Activated CD4-positive, alpha-beta T cell treated with anti-CD3 and anti-CD28 coated beads, Interleukin-10, Interleukin-2, amounts not matched to agents 100 ng/mL and 50 ng/mL, durations not matched to agents 16 hours and 8 hours (primary cell): ENCODE measurements around the gene ODF2L.
A peak's percentile ranks its signal among the peaks of the same experiment; 100 is the strongest.
"Not testable (repeated sequence)": the region's sequence is repeated elsewhere in the genome, so short reads cannot be mapped to it uniquely, and the experiment has no call there.

ENCODE experiments used
- DNase-seq: peaks from one replicate; pipeline ENCODE4 v3.0.0-alpha.2; 2020

ODF2L gene

DNA sequence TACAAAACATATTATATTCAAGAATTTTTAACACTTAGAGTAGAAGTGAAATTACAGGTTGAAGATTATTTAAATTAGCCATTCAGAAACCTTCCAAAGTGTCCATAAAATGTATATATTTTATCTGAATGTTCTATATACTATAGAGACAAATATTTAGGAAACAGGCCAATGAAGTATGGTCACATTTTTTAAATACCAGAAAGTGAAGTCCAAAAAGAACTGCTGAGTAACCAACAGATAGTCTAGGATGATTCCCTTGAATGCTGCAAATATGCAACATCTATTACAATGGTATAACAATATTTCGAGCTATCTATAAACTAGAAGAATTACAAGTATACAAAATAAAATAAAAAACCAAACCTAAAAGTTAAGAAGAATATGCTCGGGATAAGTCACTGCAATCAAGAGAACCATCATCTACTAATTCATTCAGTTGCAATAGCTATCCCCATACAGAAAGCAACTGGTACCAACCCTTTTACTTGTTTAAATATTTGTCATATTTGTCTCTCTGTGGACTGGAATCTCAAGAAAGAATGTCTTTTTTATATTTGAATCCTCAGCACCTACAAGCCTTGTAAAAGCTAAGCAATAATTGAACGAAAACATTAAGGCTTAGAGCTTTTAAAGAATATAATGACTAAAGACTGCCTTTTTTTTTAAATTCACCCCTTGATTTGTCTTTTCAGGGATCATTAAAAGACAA lies 8.1 kb downstream of the ODF2L start:
- no peak for DNase-seq

DNA sequence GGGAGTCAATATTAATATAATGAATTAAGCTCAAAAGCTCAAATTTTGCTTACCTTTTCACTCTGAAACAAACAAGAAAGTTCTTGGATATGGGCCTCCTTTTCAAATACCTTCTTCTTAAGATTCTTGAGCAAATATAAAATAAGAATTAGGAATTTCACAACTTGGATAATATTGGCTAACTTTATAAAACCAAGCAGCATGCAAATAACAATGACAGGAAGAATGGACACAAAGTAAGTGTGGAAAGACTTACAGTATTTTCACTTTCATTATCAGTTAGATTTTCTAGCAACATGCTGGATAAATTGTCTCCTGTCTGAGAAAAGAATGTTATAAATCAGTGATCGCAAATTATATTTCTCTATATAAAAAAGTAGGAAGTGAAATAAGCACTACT lies 13.2 kb downstream of the ODF2L start:
- DNase-seq, result no peak

DNA sequence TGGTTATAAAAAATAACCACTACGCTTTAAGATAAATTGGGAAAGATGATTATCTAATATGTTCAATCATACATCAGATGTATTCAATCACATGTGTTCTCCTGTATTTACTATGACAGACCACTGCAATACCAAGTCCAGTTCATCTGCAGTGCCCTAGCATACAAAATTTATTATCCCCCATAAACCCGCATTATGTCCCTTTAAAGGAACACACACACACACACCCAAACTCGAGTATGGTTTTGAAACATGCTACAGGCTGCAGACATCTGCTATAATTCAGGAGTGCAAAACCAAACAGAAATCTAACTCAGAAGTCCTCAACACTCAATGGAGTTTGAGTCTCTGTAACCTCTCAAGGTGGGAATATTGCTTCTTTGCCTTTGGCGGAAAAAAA lies 14.9 kb downstream of the ODF2L start:
- DNase-seq, result no peak

DNA sequence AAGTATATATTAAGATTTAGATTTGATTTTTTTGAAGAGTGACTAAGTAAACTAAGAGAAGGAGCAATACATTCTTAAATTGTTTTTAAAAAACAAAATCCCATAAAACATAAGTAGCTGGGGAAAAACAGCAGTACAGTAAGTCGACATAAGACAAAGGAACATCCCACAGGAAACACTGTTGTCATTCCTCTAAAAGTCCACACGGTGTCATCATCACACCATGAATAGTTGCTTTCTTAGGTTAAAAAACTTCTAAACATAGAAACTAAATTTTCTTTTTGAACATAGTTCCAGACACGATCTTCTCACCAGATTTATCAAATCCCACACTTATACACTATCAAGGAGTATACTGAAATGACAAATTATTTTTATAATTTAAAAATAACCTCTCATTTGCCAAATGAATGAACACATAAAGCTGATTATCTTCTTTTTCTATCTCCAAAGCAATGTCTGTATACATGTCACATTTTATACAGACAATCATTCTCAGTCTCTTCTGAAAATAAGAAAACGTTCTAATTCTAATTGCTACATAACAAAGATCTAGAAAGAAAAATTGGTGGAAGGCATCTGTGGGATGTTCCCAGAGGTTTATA lies 15.8 kb downstream of the ODF2L start:
- peak; percentile 39 for DNase-seq

DNA sequence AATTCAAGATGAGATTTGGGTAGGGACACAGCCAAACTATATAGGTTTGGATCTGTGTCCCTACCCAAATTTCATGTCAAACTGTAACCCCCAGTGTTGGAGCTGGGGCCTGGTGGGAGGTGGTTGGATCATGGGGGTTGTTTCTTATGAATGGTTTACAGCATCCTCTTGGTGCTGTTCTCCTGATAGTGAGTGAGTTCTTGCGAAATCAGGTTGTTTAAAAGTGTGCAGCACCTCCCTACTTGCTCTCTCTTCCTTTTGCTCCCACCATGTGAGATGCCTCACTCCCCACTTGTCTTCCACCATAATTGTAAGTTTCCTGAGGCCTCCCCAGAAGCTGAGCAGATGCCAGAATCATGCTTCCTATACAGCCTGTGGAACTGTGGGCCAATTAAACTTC lies 17.3 kb downstream of the ODF2L start:
- DNase-seq, result no peak

DNA sequence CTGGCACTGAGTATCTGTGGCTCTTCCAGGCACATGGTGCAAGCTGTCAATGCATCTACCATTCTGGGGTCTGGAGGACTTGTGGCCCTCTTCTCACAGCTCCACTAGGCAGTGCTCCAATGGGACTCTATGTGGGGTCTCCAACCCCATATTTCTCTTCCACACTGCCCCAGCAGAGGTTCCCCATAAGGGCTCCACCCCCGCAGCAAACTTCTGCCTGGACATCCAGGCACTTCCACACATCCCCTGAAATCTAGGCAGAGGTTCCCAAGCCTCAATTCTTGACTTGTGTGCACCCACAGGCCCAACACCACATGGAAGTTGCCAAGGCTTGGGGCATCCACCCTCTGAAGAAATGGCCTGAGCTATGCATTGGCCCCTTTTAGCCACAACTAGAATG lies 18.8 kb downstream of the ODF2L start:
- DNase-seq, result no peak

DNA sequence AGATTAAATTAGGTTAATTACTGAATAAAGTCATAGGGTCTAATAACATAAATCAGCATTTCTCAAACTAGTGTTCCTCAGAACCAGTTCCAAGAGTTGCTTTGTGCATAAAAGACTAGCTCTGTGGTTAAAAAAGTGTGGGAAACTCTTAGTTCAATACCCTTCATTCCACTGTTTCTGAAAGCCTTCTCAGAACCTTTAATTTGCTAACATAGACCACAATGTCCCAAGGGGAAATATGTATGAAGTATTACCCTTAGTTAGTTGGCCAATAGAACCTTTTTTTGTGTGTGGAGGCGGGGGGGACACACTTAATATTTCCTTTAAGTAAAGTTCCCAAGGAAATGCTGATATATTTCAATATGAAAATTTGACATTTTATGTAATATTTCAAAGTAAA lies 20.4 kb downstream of the ODF2L start:
- DNase-seq, result no peak

DNA sequence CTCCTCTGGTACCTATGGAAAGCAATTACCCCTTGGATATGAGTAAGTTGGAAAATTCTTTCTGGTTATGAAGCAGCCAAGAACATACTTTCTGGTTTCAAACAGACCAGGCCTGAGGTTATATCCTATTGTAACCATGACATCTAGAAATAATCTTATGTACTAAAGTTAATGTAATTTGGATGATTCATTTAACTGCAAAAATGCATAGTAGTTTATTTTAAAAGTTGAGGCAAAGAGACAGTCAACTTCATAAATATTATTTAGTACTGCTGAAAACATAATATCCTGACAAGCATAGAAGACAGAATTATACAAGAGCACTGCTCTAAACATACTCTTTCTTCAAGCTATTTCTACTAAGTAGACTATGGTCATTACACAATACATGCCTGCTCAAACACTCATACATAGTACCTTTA lies 25.5 kb downstream of the ODF2L start:
- no peak for DNase-seq

DNA sequence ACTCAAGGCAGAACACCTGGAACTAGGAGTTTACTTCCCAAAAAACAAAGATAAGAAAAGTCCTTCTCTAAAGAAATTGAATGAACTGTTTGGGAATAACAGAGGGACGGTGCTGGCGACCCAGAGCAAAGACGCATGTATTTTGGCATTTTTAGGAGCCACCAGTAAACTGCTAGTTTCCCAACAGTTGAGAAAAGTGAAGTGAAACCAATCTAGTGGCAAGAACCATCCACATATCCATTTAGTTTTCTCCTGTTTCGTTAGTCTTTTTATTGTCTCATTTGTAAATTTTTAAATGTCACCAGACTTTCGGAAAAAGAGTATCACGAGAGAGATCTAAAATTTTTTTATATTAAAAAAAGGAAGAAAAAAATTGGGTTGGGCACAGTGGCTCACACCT lies 30.2 kb downstream of the ODF2L start:
- no peak for DNase-seq

DNA sequence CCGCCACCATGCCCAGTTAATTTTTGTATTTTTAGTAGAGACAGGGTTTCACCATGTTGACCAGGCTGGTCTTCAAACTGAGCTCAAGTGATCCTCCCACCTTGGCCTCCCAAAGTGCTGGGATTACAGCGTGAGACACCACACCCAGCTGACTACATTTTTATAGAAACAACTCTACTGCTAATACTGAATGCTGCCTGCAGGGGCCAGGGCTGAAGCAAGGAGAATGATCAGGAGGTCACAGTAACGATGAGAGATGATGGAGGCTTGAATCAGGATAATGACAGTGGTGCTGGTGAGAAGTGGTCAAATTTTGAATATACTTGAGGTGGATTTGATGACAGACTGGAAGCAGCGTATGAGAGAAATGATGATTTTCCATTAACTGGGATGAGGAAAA lies 33.3 kb downstream of the ODF2L start:
- DNase-seq, result no peak

DNA sequence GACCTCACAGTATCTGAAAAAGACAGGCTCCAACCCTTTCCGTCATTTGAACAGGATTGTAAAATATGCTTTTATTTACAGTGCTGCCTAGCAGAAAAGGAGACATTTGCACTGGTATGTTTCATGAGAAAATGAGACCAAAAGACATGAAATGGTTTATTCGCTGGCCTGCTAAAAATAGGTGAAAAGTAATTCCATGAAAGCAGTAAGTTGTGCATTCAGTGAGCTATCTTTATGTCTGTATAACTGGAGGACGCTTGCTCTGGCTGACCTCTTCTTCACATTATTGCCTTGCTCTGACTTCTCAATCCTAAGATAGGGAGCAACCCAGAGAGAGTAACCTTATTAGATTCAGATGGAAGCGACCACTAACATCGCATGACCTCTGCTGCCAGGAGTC lies 38.3 kb downstream of the ODF2L start:
- no peak for DNase-seq

DNA sequence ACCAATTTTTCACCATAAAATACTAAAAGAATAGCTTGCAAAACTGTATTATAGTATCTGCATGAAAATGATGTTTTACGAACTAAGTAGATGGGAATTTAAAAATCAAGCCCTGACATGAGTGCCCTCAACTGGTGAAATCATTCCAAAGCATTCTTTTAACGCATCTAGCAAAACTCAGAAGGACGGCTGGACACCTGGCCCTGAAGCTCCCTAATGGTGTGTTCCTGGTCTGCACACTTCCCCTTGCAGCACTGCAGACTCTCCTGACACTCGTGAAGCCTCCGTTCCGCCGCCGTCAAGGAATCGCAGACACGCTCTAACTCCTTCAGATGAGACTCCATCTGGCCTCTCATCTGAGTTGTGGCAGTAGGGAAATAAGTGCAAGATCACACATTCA lies 39.9 kb downstream of the ODF2L start:
- DNase-seq, result no peak

DNA sequence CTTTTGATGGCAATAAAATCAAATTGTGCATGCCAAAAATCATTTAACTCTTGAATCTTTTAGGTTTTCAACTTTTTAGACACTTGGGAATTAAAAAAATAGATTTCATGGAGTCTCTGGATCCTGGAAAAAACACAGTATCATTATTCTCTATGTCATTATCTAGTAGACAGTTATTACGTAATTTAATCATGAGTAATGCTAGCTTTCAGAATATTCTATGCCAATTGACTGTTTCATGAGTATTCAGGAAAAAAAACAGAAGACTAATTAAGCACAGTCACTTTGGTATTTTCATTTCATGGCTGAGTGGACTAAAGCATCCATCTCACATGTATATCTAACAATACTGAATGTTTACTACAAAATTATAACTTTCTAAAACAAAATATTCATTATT lies 44.0 kb downstream of the ODF2L start:
- DNase-seq, result no peak

DNA sequence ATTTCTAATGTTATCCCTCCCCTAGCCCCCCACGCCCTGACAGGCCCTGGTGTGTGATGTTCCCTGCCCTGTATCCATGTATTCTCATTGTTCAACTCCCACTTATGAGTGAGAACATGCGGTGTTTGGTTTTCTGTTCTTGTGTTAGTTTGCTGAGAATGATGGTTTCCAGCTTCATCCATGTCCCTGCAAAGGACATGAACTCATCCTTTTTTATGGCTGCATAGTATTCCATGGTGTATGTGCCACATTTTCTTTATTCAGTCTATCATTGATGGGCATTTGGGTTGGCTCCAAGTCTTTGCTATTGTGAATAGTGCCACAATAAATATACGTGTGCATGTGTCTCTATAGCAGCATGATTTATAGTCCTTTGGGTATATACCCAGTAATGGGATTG lies 45.9 kb downstream of the ODF2L start:
- not testable (repeated sequence) for DNase-seq

DNA sequence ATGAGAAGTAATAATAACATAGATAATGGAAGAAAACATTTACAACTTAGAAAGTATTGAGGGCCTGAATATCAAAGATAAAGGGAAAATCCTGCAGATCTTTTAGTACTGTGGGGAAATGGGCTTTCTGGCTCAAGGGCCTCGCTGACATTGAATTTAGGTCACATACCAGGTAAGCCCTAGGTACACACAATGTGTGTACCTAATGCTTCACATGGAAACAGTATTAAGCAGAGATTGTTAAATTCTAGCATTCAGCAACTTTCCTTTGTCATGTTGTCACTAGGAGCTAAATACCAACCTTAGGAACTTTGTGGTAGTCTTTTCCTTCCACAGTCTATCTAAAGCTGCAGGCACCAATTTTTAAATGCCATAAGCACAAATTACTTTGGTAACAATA lies 49.7 kb downstream of the ODF2L start:
- DNase-seq, result no peak

DNA sequence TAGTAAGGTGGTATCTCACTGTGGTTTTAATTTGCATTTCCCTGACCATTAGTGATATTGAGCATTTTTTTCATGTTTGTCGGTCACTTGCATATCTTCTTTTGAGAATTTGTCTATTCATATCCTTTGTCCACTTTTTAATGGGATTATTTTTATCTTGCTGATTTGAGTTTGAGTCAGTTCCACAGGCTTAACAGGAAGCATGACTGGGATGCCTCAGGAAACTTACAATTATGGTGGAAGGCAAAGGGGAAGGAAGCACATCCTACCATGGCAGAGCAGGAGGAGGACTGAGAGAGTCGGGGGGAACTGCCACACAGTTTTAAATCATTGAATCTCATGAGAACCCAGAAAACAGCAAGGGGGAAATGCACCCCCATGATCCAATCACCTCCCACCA lies 51.1 kb downstream of the ODF2L start:
- no peak for DNase-seq

DNA sequence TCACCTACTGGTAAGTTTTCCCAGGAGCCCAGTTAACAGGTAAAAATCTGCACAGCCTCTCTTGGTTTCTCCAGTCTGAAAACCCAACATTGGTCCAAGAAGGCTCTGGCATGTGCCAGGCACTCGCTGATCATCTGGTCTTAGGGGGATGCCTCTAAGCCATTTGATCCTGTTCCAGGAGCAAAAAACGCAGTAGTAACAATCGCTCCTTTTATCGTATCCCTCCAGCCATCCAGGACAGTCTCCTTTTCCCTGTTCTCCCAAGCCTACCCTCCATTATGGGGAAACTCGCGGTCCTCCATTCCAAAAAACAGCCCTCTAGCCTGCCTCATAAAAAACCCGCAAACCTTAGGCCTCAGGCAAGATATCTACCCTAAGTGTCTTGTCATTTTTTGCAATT lies 56.2 kb downstream of the ODF2L start:
- no peak for DNase-seq

DNA sequence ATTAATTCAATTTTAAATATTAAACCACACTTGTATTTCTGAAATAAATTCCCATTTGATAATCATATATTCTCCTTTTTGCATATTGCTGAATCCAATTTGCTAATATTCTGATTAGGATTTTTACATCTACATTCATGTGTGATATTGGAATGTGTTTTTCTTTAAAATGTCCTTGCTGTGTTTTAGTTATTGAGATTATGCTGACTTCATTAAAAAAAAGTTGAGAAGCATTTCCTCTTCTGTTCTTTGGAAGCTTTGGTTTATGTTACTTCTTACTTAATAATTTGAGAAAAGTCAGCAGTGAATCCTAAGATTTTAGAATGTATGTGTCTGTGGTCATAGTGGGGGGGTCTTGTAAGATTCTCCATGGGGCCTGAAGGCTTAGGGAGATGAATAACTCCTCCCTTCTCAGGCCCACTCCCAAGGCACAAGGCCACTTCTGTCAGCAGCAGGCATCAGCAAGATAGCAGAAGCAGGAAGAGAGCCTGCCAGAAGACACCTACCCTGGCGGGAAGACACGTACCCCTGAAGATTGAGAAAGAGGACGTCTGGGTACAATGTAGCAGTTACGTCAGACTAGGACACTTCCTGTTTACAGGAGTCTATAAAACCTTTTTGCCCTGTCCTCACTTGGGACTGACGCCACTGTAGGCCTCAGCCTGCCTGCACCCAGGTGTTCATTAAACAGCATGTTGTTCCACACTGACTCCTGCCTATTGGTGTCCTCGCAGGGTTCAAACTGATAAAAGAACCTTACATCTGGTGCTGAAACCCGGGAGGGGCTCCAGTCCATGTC lies 56.9 kb downstream of the ODF2L start:
- DNase-seq, result no peak

DNA sequence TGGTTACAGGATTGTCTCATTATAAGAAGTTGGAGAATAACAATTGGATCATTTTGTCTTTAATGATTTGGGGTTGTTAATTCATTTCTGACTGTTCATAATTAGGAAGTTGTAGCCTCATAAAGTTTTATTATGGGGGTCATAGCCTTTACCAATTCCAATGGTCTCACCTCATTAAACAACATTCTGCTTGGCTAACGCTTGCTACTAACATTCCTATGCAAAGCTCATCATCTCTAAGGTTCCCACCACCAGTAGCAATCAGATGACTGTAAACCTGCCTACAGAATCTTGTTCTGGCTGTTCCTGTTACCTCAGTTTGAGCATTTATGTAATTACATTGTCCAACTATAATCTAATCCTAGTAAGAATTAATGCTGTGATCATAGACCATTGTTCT lies 60.2 kb downstream of the ODF2L start:
- no peak for DNase-seq

DNA sequence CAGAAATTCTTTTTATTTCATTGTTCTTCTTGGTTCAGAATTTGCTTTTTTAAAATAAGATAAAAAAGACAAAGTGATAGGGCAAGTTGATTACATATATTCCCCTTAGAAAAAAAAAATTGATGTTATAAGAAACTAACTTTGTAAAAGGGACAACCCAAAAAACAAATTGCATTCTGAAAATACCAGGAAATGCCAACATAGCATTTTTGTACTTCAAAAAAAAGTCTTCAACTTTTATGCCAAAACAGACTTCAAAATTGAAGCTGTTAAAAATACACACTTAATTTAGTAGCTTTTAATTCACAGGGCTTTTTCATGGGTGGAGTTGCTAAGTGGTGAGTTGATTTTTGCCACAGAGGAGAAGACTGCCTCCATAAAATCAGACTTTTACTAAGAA lies 70.9 kb downstream of the ODF2L start:
- no peak for DNase-seq

DNA sequence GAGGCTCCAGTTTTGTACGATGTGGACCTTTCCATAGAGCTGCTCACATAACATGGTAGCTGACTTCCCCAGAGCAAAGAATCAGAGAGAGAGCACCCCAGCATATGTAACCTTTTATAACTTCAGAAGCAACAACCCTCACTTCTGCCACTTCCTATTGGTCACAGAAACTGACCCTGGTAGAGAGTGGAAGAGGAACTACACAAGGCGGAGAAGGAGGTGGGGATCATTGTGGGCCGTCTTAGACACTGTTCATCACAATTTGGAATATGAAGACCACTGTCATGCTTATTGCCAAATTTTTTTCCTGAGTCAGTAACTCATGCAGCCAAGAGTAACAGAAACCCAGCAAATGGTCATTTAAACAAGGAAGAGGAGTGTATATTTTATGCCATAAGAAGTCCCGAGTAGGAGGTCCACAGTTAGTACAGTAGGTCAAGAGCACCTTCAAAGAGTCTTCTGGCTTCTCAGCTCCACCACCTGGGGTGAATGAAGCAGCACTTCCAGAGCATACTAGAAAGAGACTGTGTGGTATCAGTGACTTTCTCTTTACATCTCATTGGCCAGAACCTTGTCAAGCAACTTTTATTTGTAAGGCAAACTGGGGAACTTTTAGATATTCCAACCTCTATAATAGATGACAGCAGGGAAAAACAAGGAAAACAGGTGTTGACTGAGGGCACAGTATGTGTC lies 71.8 kb downstream of the ODF2L start:
- DNase-seq, result no peak

DNA sequence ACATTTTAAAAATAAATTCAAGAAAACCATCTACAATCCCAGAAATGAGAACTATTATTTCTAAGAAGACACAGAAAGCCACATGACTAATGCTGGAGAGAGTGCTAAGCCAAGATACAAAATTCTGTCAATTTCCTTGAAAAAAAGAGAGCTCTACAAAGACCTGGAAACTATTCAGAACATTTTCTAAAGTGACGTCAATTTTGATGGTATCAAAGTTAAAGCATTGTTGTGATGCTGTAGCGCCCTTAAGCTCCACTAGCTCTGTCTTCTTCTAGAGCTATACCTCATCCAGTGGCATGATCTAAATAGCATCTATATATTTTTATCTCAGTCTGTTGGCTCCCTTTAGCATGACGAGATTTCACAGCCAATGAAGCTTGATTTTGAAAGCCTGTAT lies 73.9 kb downstream of the ODF2L start:
- no peak for DNase-seq

DNA sequence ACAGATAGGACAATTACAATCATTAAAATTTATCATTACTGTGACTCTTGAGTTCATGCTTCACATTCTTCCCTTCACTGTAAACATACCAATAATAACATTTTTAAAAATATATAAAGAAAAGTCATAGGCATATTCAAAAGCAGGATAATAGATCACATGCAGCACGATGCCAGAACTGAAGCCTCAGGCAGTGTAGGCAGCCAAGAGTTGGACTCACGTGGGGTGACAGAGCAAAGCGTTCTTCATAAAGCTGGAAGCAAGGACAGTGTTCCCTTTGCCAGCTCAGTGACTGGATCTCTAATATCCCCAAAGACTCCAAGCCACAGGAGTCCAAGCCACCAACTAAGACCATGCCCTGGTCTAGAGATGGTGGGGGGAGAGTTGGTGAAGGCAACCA lies 77.7 kb downstream of the ODF2L start:
- DNase-seq, result no peak

DNA sequence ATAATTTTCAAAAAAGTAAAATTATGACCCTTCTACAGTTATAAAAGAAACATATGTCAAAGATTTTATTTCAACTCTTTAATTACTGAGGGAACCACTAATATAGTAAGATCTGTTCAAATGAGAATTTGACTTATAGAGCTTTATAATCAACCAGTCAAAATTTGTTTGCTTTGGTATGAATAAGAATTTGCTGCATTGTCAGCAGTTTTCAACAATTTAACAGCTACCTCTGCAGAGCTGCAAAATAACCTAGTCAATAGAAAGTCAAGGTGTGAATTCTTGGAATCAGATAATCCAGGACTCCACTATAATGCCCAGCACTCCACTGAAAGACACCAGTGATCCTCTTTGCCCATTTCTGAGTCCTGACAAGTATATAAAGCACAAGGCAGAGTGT lies 78.2 kb downstream of the ODF2L start:
- no peak for DNase-seq
